Measurements from ENCODE around the gene TLR9.

- TF ChIP-seq CTCF (IDR thresholded peaks at IDR 0.05), result peak; percentile 85 to 96 (median 90)
- no peak for TF ChIP-seq POLR2A (IDR thresholded peaks at IDR 0.05)
Measured at GRCh38 chr3:52220380-52221026, 4.9 kb downstream of the TLR9 start.
